ENCODE measurements around the gene COX6B2.
A peak's percentile ranks its signal among the peaks of the same experiment; 100 is the strongest.

Gene COX6B2

GRCh38 chr19:55301459-55302317 lies 52.8 kb downstream of the COX6B2 start:
- TF ChIP-seq CTCF (IDR thresholded peaks at IDR 0.05; ENCODE audit: low read depth, low read length, missing control alignments), result peak; percentile 98
- peak overlapping the region; percentile 29 for H3K4me3 ChIP-seq (ENCODE audit: low read depth, low read length)

DNA sequence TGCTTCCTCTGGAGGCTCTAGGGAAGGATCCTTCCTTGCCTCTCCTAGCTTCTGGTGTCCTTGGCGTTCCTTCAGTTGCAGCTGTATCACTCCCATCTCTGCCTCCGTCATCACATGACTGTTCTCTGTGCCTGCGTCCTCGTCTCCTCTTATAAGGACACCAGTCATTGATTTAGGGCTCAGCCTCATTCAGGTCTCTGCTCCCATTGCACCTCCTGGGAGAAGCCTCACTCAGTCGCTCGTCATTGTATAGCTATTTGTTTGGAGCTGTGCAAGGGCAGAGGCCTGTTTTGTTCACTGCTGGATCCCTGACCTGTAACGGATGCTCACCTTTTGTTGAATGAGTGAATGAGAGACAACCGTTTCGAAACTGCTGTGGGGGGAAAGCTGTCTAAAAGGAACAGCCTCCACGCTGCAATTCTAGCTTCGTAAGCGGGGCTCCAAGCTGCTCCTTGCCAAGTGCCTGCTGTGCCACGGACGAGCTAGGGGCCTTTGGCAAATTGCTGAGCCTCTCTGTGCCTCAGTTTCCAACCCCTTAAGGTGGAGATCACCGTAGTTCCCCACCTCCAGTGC lies 53.5 kb downstream of the COX6B2 start:
- H3K4me3 ChIP-seq (ENCODE audit: low read depth, low read length), result no peak overlapping the region
- no peak for TF ChIP-seq CTCF (IDR thresholded peaks at IDR 0.05; ENCODE audit: low read depth, low read length, missing control alignments)
- no peak for DNase-seq (ENCODE audit: low read depth)

More at GRCh38 chr19:55301459-55302317, 52.8 kb downstream of the COX6B2 start:
- no peak for DNase-seq (ENCODE audit: low read depth)

DNA sequence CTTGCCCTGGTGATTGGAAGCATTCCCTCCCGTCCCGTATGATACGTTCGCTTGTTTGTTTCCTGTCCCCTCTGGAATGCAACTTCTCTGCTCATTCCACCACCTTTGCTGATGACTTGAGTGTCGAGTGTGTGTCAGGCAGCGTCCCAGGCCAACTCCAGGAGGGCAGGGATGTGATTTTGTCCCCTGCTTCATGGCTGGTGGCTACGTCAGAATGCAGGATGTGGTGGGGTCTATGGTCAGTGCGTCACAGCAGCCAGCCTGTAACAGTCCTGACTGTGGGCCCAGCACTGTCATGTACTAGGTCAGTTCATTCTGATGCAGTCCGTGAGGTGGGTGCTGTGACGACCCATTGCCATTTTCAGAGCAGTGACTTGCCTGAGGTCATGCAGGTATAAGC lies 54.5 kb downstream of the COX6B2 start:
- no peak for DNase-seq (ENCODE audit: low read depth)
- H3K4me3 ChIP-seq (ENCODE audit: low read depth, low read length), result no peak overlapping the region
- no peak for TF ChIP-seq CTCF (IDR thresholded peaks at IDR 0.05; ENCODE audit: low read depth, low read length, missing control alignments)
